GM21381 (cell line): ENCODE data around the gene FCHSD2.
A peak's percentile ranks its signal among the peaks of the same experiment; 100 is the strongest.
"Not testable (repeated sequence)": the region's sequence is repeated elsewhere in the genome, so short reads cannot be mapped to it uniquely, and the experiment has no call there.

Experiments used
- ATAC-seq: cut with Tn5 transposase; IDR thresholded peaks from one replicate; pipeline ENCODE4 v1.9.1; 2021; ENCODE audit warnings: mild to moderate bottlenecking, moderate library complexity; ENCODE audit not compliant: unreplicated experiment

The FCHSD2 gene

GRCh38 chr11:73017024-73017751 lies 124.9 kb downstream of the FCHSD2 start:
- ATAC-seq = no peak

GRCh38 chr11:73013021-73013420 lies 129.1 kb downstream of the FCHSD2 start:
- ATAC-seq = no peak

- no peak for ATAC-seq
Measured at GRCh38 chr11:73012121-73012863, 129.8 kb downstream of the FCHSD2 start.

GRCh38 chr11:73011126-73011817 lies 130.8 kb downstream of the FCHSD2 start:
- no peak for ATAC-seq

GRCh38 chr11:73009972-73010371 lies 132.1 kb downstream of the FCHSD2 start:
- no peak for ATAC-seq

GRCh38 chr11:73004088-73004487 lies 138.0 kb downstream of the FCHSD2 start:
- no peak for ATAC-seq

- peak; percentile 46 for ATAC-seq
Measured at GRCh38 chr11:73003088-73003487, 139.0 kb downstream of the FCHSD2 start.

GRCh38 chr11:73002214-73002613 lies 139.9 kb downstream of the FCHSD2 start:
- no peak for ATAC-seq

- ATAC-seq = no peak
Measured at GRCh38 chr11:73001615-73002014, 140.5 kb downstream of the FCHSD2 start.

- ATAC-seq = no peak
Measured at GRCh38 chr11:72998676-72999075, 143.4 kb downstream of the FCHSD2 start.

GRCh38 chr11:72996959-72997358 lies 145.2 kb downstream of the FCHSD2 start:
- ATAC-seq = no peak

- no peak for ATAC-seq
Measured at GRCh38 chr11:72989727-72990126, 152.4 kb downstream of the FCHSD2 start.

GRCh38 chr11:72988821-72989220 lies 153.3 kb downstream of the FCHSD2 start:
- no peak for ATAC-seq

GRCh38 chr11:72985645-72986044 lies 156.5 kb downstream of the FCHSD2 start:
- ATAC-seq = no peak

- ATAC-seq = no peak
Measured at GRCh38 chr11:72984453-72985077, 157.6 kb downstream of the FCHSD2 start.

GRCh38 chr11:72983560-72983959 lies 158.6 kb downstream of the FCHSD2 start:
- no peak for ATAC-seq

- no peak for ATAC-seq
Measured at GRCh38 chr11:72981971-72982685, 160.0 kb downstream of the FCHSD2 start.

- ATAC-seq = no peak
Measured at GRCh38 chr11:72981080-72981479, 161.0 kb downstream of the FCHSD2 start.

GRCh38 chr11:72977782-72978181 lies 164.3 kb downstream of the FCHSD2 start:
- ATAC-seq = not testable (repeated sequence)

GRCh38 chr11:72976522-72976892 lies 165.6 kb downstream of the FCHSD2 start:
- not testable (repeated sequence) for ATAC-seq
